CD4-positive, alpha-beta T cell treated with Interleukin-10 for 1 hour (primary cell): ENCODE data around the gene CTNNBIP1.

ENCODE experiments used
- DNase-seq: peaks from one replicate; pipeline ENCODE4 v3.0.0-alpha.2; 2020

The CTNNBIP1 gene

GRCh38 chr1:9903801-9904527 is 6.1 kb downstream of the CTNNBIP1 start:
- DNase-seq, result no peak

GRCh38 chr1:9902060-9902452 is 8.0 kb downstream of the CTNNBIP1 start:
- no peak for DNase-seq

GRCh38 chr1:9901148-9902059 is 8.7 kb downstream of the CTNNBIP1 start:
- no peak for DNase-seq

GRCh38 chr1:9900142-9901043 is 9.7 kb downstream of the CTNNBIP1 start:
- DNase-seq, result peak; percentile 15

- no peak for DNase-seq
Observed at GRCh38 chr1:9894115-9894514, 16.0 kb downstream of the CTNNBIP1 start.

GRCh38 chr1:9892563-9893528 is 17.2 kb downstream of the CTNNBIP1 start:
- no peak for DNase-seq

GRCh38 chr1:9891207-9891606 is 18.9 kb downstream of the CTNNBIP1 start:
- DNase-seq, result no peak

- no peak for DNase-seq
Observed at GRCh38 chr1:9890224-9890731, 19.8 kb downstream of the CTNNBIP1 start.

GRCh38 chr1:9889411-9889810 is 20.7 kb downstream of the CTNNBIP1 start:
- no peak for DNase-seq

GRCh38 chr1:9888886-9889285 is 21.2 kb downstream of the CTNNBIP1 start:
- DNase-seq, result no peak

GRCh38 chr1:9887070-9887469 is 23.0 kb downstream of the CTNNBIP1 start:
- DNase-seq, result no peak

GRCh38 chr1:9886092-9886742 is 23.9 kb downstream of the CTNNBIP1 start:
- no peak for DNase-seq

- no peak for DNase-seq
Observed at GRCh38 chr1:9884805-9885204, 25.3 kb downstream of the CTNNBIP1 start.

GRCh38 chr1:9883585-9884449 is 26.3 kb downstream of the CTNNBIP1 start:
- DNase-seq, result no peak

- no peak for DNase-seq
Observed at GRCh38 chr1:9882945-9883303, 27.1 kb downstream of the CTNNBIP1 start.

- DNase-seq, result peak; percentile 21
Observed at GRCh38 chr1:9882296-9882944, 27.6 kb downstream of the CTNNBIP1 start.

- DNase-seq, result no peak
Observed at GRCh38 chr1:9881838-9882249, 28.2 kb downstream of the CTNNBIP1 start.

- DNase-seq, result no peak
Observed at GRCh38 chr1:9878404-9878803, 31.7 kb downstream of the CTNNBIP1 start.

GRCh38 chr1:9877962-9878361 is 32.1 kb downstream of the CTNNBIP1 start:
- DNase-seq, result no peak

- DNase-seq, result no peak
Observed at GRCh38 chr1:9875636-9876000, 34.5 kb downstream of the CTNNBIP1 start.
